MM.1S (cell line): ENCODE data around the gene CHST15.
A peak's percentile ranks its signal among the peaks of the same experiment; 100 is the strongest.

Experiments
- DNase-seq: peaks from one replicate; pipeline ENCODE4 v3.0.0-alpha.2; 2015
- H2AFZ ChIP-seq: fragments of 300-600 bp; sonication (generic); 2 replicates; pipeline ENCODE4 v1.6.0; 2016; ENCODE audit warnings: antibody characterized with exemption, low read length
- H3F3A ChIP-seq: fragments of 300-600 bp; sonication (generic); 2 replicates; pipeline ENCODE4 v1.6.1; 2016; ENCODE audit warnings: mild to moderate bottlenecking, antibody characterized with exemption, low read length, moderate library complexity, mixed read lengths; ENCODE audit not compliant: insufficient read depth
- H3K27ac ChIP-seq: fragments of 300-600 bp; sonication (generic); 2 replicates; pipeline ENCODE4 v1.5.1; 2016; ENCODE audit warnings: mild to moderate bottlenecking, low read length
- H3K27me3 ChIP-seq: fragments of 300-600 bp; sonication (generic); replicated peaks from 2 replicates; pipeline ENCODE4 v1.6.0; 2016; ENCODE audit warnings: low read length; ENCODE audit not compliant: insufficient read depth
- H3K36me3 ChIP-seq: fragments of 300-600 bp; sonication (generic); replicated peaks from 2 replicates; pipeline ENCODE4 v1.6.1; 2016; ENCODE audit warnings: mild to moderate bottlenecking, low read length, mixed read lengths; ENCODE audit not compliant: insufficient read depth
- H3K4me1 ChIP-seq: fragments of 300-600 bp; sonication (generic); 2 replicates; pipeline ENCODE4 v1.6.1; 2016; ENCODE audit warnings: low read length, mixed read lengths
- H3K4me2 ChIP-seq: fragments of 300-600 bp; sonication (generic); 2 replicates; pipeline ENCODE4 v1.6.0; 2016; ENCODE audit warnings: low read depth, low read length
- H3K4me3 ChIP-seq: fragments of 300-600 bp; sonication (generic); 2 replicates; pipeline ENCODE4 v1.5.1; 2016; ENCODE audit warnings: low read length, mixed read lengths
- H3K79me2 ChIP-seq: fragments of 300-600 bp; sonication (generic); 2 replicates; pipeline ENCODE4 v1.6.1; 2016; ENCODE audit warnings: mixed run types, low read length, mixed read lengths
- H3K9ac ChIP-seq: fragments of 300-600 bp; sonication (generic); 2 replicates; pipeline ENCODE4 v1.6.1; 2016; ENCODE audit warnings: low read length, mixed read lengths
- H3K9me2 ChIP-seq: fragments of 300-600 bp; sonication (generic); replicated peaks from 2 replicates; pipeline ENCODE4 v1.6.1; 2016; ENCODE audit warnings: mild to moderate bottlenecking, low read length, mixed read lengths; ENCODE audit not compliant: insufficient read depth
- H3K9me3 ChIP-seq: fragments of 300-600 bp; sonication (generic); replicated peaks from 2 replicates; pipeline ENCODE4 v1.6.1; 2016; ENCODE audit warnings: mild to moderate bottlenecking, low read length, mixed read lengths; ENCODE audit not compliant: insufficient read depth
- H4K20me1 ChIP-seq: fragments of 300-600 bp; sonication (generic); 2 replicates; pipeline ENCODE4 v1.6.1; 2016; ENCODE audit warnings: mild to moderate bottlenecking, low read length, moderate library complexity, mixed read lengths; ENCODE audit not compliant: insufficient read depth
- EZH2 ChIP-seq: fragments of 300-600 bp; sonication (generic); optimal IDR thresholded peaks from 2 replicates; pipeline ENCODE3; 2017; ENCODE audit warnings: low read depth, mild to moderate bottlenecking, antibody characterized with exemption, low read length, mixed read lengths
- EZH2phosphoT487 ChIP-seq: fragments of 300-600 bp; sonication (generic); IDR thresholded peaks from 2 replicates; pipeline ENCODE4 v1.6.1; 2018; ENCODE audit warnings: antibody characterized with exemption, low read length
- TF ChIP-seq, protein P1 (sequence below): fragments of 300-600 bp; sonication (generic); IDR thresholded peaks from 2 replicates; pipeline ENCODE4 v1.5.1; 2016; ENCODE audit warnings: antibody characterized with exemption, low read length, mixed read lengths

CHST15 gene

DNA sequence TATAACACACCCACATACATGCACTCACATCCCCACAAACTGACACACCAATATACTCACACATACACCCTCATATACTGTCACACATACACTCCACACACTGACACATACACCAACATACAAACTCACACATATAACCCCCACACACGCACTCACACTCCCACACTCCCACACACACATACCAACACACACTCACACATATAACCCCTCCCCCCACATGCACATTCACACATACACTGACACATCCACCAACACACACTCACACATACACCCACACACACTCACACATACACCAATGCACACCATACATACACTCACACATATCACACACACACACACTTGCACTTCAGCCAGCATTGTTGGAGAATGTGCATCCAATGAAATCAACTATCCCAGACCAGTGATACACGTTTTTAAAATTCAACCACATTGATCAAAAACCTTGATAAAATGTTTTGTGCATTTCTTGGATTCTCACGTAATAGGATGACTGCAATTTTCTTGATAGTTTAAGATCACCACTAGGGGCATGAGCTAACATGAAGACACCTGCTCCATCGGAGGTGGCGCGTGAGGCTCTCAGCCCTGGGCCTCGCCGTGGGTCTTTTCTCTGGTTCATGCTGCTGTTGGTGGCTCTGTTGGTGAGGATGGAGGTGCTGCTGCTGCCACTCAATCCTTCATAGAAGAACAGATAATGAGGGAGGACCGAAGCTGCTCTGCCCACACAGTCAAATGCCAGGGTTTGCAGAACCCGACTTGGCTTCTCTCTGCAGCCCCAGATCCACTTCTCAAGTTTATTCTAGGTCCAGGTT, 32.1 kb upstream of the CHST15 start:
- no peak for TF ChIP-seq EZH2
- TF ChIP-seq, protein P1, sequence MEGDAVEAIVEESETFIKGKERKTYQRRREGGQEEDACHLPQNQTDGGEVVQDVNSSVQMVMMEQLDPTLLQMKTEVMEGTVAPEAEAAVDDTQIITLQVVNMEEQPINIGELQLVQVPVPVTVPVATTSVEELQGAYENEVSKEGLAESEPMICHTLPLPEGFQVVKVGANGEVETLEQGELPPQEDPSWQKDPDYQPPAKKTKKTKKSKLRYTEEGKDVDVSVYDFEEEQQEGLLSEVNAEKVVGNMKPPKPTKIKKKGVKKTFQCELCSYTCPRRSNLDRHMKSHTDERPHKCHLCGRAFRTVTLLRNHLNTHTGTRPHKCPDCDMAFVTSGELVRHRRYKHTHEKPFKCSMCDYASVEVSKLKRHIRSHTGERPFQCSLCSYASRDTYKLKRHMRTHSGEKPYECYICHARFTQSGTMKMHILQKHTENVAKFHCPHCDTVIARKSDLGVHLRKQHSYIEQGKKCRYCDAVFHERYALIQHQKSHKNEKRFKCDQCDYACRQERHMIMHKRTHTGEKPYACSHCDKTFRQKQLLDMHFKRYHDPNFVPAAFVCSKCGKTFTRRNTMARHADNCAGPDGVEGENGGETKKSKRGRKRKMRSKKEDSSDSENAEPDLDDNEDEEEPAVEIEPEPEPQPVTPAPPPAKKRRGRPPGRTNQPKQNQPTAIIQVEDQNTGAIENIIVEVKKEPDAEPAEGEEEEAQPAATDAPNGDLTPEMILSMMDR: peak; percentile 50
- H3K27ac ChIP-seq: no peak overlapping the region
- no peaks in the 10 kb centered on the region for H4K20me1 ChIP-seq
- H3K9me3 ChIP-seq: no peaks in the 10 kb centered on the region
- H3K9me2 ChIP-seq: no peaks in the 10 kb centered on the region
- no peaks in the 10 kb centered on the region for H3K4me1 ChIP-seq
- no peak overlapping the region for H3K4me3 ChIP-seq
- H2AFZ ChIP-seq: no peak overlapping the region
- H3K27me3 ChIP-seq: no peaks in the 10 kb centered on the region
- no peak overlapping the region for H3K9ac ChIP-seq
- peak; percentile 23 for DNase-seq
- H3F3A ChIP-seq: peaks cover 3% of the 10 kb centered on the region; the same call in 1 of the 2 replicates
- H3K4me2 ChIP-seq: no peak overlapping the region
- H3K79me2 ChIP-seq: no peaks in the 10 kb centered on the region
- H3K36me3 ChIP-seq: no peaks in the 10 kb centered on the region

DNA sequence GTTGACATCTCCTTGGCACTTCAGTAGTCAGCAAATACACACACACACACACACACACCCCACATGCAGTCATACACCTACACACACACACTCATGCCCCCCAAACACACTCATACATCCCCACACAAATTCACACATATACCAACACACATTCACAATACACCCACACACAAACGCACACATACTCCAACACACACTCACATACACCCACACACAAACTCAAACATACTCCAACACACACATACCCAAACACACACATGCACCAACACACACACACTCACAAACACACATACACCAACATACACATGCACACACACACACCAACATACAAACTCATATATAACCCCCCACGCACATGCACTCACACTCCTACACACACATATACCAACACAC, 31.4 kb upstream of the CHST15 start:
- H4K20me1 ChIP-seq: no peaks in the 10 kb centered on the region
- no peaks in the 10 kb centered on the region for H3K27me3 ChIP-seq
- TF ChIP-seq EZH2: no peak
- TF ChIP-seq, protein P1: no peak
- no peak for TF ChIP-seq EZH2phosphoT487
- H3K9me2 ChIP-seq: no peaks in the 10 kb centered on the region
- no peaks in the 10 kb centered on the region for H3K4me1 ChIP-seq
- no peak overlapping the region for H3K9ac ChIP-seq
- H3K79me2 ChIP-seq: no peaks in the 10 kb centered on the region
- H3K36me3 ChIP-seq: no peaks in the 10 kb centered on the region
- no peak overlapping the region for H3K4me2 ChIP-seq
- no peak overlapping the region for H3K4me3 ChIP-seq
- no peak for DNase-seq
- H3K9me3 ChIP-seq: no peaks in the 10 kb centered on the region
- no peak overlapping the region for H3K27ac ChIP-seq
- peaks cover 3% of the 10 kb centered on the region; the same call in 1 of the 2 replicates for H3F3A ChIP-seq
- no peak overlapping the region for H2AFZ ChIP-seq

DNA sequence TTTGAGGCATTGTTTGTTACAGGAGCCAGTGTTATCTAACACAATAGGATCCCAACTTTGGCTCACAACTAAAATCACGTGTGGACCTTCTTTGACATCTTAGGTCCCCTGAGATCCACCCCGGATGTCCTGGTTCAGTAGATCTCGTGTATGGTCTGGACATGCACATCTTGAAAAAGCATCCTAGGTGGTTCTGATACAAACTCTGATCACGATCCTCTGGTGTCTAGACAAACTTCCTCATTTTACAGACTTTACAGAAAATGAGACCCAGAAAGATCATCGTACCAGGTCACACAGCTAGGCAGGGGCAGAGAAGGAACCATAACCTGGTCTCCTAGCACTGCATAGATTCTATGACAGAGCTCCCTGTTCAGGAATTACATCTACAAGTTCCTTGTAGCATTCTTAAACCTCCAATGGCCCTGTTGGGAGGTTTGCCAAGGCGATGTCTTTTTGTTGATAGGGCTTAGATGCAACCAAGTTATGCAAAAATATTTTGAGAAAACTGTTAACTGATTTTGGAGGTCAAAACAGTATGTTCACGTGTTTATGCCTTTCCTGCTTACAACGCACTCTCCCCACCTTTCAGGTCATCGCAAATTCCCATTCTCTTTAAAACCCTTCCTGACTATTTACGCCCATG, 30.8 kb upstream of the CHST15 start:
- H3K4me3 ChIP-seq: no peak overlapping the region
- H3K27ac ChIP-seq: no peak overlapping the region
- H3K4me1 ChIP-seq: no peaks in the 10 kb centered on the region
- no peak overlapping the region for H3K9ac ChIP-seq
- H3K4me2 ChIP-seq: no peak overlapping the region
- H3K79me2 ChIP-seq: no peaks in the 10 kb centered on the region
- H3K36me3 ChIP-seq: no peaks in the 10 kb centered on the region
- TF ChIP-seq EZH2 (no peak), EZH2phosphoT487 (no peak)
- TF ChIP-seq, protein P1: no peak
- no peaks in the 10 kb centered on the region for H3K9me2 ChIP-seq
- H3F3A ChIP-seq: peaks cover 3% of the 10 kb centered on the region; the same call in 1 of the 2 replicates
- no peaks in the 10 kb centered on the region for H3K9me3 ChIP-seq
- no peaks in the 10 kb centered on the region for H3K27me3 ChIP-seq
- H2AFZ ChIP-seq: no peak overlapping the region
- DNase-seq: no peak
- no peaks in the 10 kb centered on the region for H4K20me1 ChIP-seq
